ENCODE data around the gene POC1A. TPM values are rescaled to one million over a fixed set of nuclear protein-coding genes. Genes with fewer than 3 reads are reported as not detected.

POC1A gene
- total RNA-seq, 2 experiments from 2014 or later: 32.3 to 32.7 TPM

DNA sequence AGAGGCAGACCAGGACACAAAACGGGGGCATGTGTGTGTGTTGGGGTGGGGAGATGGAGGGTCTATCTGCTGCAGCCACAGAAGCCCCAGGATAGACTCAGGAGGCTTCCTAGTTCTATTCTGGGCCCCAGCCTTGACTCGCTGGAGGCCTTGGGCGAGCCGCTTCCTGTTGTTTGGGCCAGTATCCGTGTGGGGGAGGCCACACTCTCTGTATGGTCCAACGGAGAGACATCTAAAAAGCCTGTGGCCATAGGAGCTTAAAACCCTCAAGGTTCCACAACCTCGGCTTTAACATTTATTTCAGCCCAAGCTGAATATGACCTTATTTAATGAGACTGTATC lies 32.8 kb downstream of the POC1A start:
- intact Hi-C loops (cut with micrococcal nuclease): no loop called here
- Mint-ChIP-seq H3K27ac (no peak overlapping the region), H3K9me3 (no peaks in the 10 kb centered on the region), H3K4me1 (ENCODE audit: low read depth) (no peaks in the 10 kb centered on the region), H3K36me3 (ENCODE audit: low read depth) (peaks cover 10% of the 10 kb centered on the region), H3K27me3 (ENCODE audit: low read depth) (no peaks in the 10 kb centered on the region), H3K4me3 (no peak overlapping the region)
- DNase-seq: no peak
- CTCF ChIA-PET: interaction anchor here (0.7 to 5.5 kb wide), 7 partner anchors 30 to 339 kb away, joined by 3 to 32 read pairs (median 4); no protein-coding TSS in a partner anchor

DNA sequence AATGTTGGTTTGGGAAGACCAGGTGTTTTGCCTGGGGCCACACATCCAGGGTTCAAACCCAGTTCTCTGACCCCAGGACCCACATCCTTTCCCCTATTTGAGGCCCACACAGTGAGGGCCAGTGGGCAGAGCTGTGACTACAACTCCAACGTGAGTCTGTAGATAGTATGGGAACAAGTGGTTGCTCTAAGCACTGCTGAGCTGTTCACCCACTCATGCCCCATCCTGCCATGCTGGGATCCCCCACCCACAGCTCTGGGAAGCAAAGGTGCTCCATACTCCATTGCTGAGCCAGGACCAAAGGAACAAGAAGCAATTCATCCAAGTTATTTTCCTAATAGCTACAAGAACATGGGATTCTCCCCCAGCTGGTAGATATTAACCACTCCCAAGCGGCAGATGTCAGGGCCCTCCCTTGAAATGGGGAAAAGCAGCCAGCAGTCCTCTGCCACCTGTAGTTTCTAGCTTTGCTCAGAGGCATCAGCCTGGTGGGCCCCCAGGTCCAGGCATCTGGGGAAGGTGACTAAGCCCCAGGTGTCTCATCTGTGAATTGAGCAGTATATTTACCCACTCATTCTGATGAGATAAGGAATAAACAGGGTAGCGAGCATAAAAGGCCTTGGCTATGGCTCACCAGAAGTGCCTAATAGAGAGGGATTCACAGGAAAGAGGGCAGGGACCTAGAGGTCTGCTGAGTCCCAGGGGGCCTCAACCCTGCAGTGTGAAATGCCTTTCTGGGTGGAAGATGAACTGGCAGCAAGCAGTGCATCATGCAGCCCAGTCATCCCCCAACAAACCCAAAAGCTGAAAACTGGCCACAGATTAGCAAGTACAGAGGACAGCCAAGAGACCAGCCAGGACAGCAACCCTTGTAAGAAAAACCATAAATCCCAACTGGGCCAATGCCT lies 33.4 kb downstream of the POC1A start:
- CTCF ChIA-PET: interaction anchor here (0.7 to 5.5 kb wide), 8 partner anchors 27 to 340 kb away, joined by 3 to 32 read pairs (median 4); no protein-coding TSS in a partner anchor
- Mint-ChIP-seq H3K27ac (no peak overlapping the region), H3K4me1 (ENCODE audit: low read depth) (no peaks in the 10 kb centered on the region), H3K36me3 (ENCODE audit: low read depth) (peaks cover 10% of the 10 kb centered on the region), H3K27me3 (ENCODE audit: low read depth) (no peaks in the 10 kb centered on the region), H3K4me3 (no peak overlapping the region), H3K9me3 (no peaks in the 10 kb centered on the region)
- intact Hi-C loops (cut with micrococcal nuclease): no loop called here
- no peak for DNase-seq

DNA sequence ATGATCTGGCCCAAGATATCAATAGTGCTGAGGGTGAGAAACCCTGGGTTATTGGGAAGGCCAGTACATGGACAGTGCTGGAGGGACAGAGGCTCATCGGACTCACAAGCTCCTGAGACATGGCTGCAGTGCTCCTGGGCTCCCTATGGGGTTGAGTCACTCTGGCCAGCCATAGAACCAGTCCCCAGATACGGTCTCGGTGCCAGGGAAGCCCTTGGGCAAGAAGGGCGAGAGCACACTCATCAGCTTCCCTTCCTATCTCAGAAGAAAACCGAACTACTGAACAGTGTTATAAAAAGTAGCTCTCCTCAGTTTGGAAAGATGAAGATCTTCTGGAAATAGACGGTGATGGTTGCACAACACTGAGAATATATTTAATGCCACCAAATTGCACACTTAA lies 34.4 kb downstream of the POC1A start:
- Mint-ChIP-seq H3K4me3 (no peak overlapping the region), H3K9me3 (no peaks in the 10 kb centered on the region), H3K27me3 (ENCODE audit: low read depth) (no peaks in the 10 kb centered on the region), H3K27ac (no peak overlapping the region), H3K36me3 (ENCODE audit: low read depth) (peaks cover 12% of the 10 kb centered on the region), H3K4me1 (ENCODE audit: low read depth) (no peaks in the 10 kb centered on the region)
- no peak for DNase-seq
- CTCF ChIA-PET: interaction anchor here (1.0 to 5.5 kb wide), 5 partner anchors 28 to 220 kb away, joined by 3 to 32 read pairs (median 4); no protein-coding TSS in a partner anchor
- intact Hi-C loops (cut with micrococcal nuclease): no loop called here

DNA sequence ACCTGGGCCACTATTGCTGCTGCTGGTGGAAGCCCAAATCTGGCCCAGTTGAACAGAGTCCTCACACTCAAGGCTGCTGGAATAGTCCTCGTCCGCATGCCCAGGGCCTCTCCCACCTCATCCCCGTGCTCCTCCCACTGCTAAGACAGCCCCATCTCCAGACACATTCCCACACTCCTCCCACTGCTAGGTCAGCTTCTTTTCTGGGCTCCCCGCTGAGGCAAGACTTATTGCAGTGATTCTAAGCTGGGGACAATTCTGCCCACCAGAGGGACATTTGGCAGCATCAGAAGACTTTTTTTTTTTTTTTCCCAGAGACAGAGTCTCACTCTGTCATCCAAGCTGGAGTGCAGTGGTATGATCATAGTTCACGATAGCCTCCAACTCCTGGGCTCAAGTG lies 35.1 kb downstream of the POC1A start:
- no peak overlapping the region for H3K4me3 Mint-ChIP-seq

DNA sequence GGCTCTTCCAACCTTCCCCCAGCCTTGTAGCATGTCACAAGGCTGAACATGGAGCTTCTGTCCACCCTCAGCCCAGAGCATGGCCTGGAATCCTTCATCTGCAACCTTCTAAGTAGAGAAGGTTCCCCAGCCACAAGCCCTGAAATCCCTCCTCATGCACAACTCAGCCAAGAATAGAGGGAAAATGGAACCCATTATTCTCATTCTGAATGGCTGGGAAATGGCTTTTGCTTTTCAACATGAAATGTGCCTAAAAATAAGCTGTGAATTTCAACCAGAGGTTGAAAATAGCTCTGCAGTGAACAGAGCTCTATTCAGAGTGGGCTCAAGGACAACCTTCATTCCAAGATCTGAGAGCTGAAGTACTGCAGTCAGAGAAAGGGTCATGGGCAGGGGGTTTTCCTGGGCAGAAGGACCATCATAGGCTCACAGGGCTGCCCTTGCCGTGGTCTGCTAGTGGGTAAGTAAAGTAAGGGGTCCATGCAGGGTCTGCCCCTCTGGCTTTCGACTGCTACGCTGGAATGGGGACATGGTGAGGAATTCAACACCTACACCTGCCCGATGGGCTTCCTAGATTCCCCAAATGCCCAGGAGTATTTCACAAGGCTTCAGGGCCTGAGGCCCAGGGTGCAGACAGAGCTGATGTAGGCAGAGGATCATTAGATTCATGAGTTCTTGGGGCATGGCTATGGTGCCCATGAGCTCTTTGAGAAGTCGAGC lies 35.9 kb downstream of the POC1A start:
- H3K27ac Mint-ChIP-seq: no peak overlapping the region

More for the DNA sequence above, 35.1 kb downstream of the POC1A start:
- Mint-ChIP-seq H3K36me3 (ENCODE audit: low read depth) (peaks cover 12% of the 10 kb centered on the region), H3K27me3 (ENCODE audit: low read depth) (no peaks in the 10 kb centered on the region), H3K9me3 (no peaks in the 10 kb centered on the region), H3K4me1 (ENCODE audit: low read depth) (no peaks in the 10 kb centered on the region), H3K27ac (no peak overlapping the region)
- intact Hi-C loops (cut with micrococcal nuclease): no loop called here
- DNase-seq: no peak
- CTCF ChIA-PET: interaction anchor here (0.6 to 5.5 kb wide), 5 partner anchors 52 to 262 kb away, joined by 3 to 32 read pairs (median 4); no protein-coding TSS in a partner anchor

DNA sequence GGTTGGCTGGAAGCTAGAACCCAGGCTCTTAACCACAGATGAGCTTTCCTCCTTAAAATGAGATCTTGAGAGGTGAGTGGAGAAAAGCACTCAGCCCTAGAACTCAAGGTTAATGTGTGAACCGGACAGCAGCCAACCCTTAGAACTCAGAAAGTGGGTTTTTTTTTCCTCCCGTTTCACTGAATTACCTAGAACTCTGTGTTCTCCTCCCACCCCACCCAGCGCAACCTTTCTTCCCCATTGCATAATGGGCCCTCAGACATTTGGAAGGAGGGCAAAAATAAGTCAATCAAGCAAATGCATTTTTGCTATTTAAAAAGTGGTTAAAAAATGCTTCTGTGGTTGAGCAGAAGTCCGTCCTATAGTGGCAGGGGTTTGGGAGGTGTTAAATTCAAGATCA lies 36.7 kb downstream of the POC1A start:
- no peak overlapping the region for H3K27ac Mint-ChIP-seq
- CTCF ChIA-PET: interaction anchor here (0.6 to 1.2 kb wide), 3 partner anchors 48 to 222 kb away, joined by 3 read pairs; no protein-coding TSS in a partner anchor
- peaks cover 11% of the 10 kb centered on the region for H3K36me3 Mint-ChIP-seq (ENCODE audit: low read depth)
- no peaks in the 10 kb centered on the region for H3K9me3 Mint-ChIP-seq
- H3K27me3 Mint-ChIP-seq (ENCODE audit: low read depth): no peaks in the 10 kb centered on the region
- intact Hi-C loops (cut with micrococcal nuclease): no loop called here
- no peak for DNase-seq
- no peaks in the 10 kb centered on the region for H3K4me1 Mint-ChIP-seq (ENCODE audit: low read depth)
- H3K4me3 Mint-ChIP-seq: no peak overlapping the region

More for the DNA sequence above, 35.9 kb downstream of the POC1A start:
- Mint-ChIP-seq H3K4me1 (ENCODE audit: low read depth) (no peaks in the 10 kb centered on the region), H3K27me3 (ENCODE audit: low read depth) (no peaks in the 10 kb centered on the region), H3K9me3 (no peaks in the 10 kb centered on the region), H3K4me3 (no peak overlapping the region), H3K36me3 (ENCODE audit: low read depth) (peaks cover 14% of the 10 kb centered on the region)
- intact Hi-C loops (cut with micrococcal nuclease): no loop called here
- CTCF ChIA-PET: interaction anchor here (0.6 to 1.2 kb wide), 3 partner anchors 49 to 65 kb away, joined by 3 read pairs; no protein-coding TSS in a partner anchor
- DNase-seq: no peak

DNA sequence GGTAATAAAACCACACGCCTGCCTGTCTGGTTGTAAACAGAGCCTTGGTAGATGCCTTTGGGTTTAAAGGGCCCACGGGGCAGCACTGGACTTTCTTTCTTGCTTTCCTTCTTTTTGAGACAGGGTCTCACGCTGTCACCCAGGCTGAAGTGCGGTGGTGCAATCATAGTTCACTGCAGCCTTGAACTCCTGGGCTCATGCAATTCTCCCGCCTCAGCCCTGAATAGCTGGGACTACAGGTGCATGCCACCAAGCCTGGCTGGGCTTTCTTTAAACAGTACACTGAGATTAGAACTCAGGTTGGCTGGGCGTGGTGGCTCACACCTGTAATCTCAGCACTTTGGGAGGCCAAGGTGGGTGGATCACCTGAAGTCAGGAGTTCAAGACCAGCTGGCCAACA lies 42.2 kb downstream of the POC1A start:
- peaks cover 7% of the 10 kb centered on the region for H3K36me3 Mint-ChIP-seq (ENCODE audit: low read depth)
- CTCF ChIA-PET: interaction anchor here (1.4 kb wide), 1 partner anchor 11 kb away, joined by 5 read pairs; no protein-coding TSS in a partner anchor
- no peaks in the 10 kb centered on the region for H3K9me3 Mint-ChIP-seq
- intact Hi-C loops (cut with micrococcal nuclease): loop anchor here (5.0 kb wide), 1 partner anchor 50 kb away; no protein-coding TSS in a partner anchor
- H3K27me3 Mint-ChIP-seq (ENCODE audit: low read depth): no peaks in the 10 kb centered on the region
- H3K4me3 Mint-ChIP-seq: no peak overlapping the region
- H3K4me1 Mint-ChIP-seq (ENCODE audit: low read depth): no peaks in the 10 kb centered on the region
- no peak overlapping the region for H3K27ac Mint-ChIP-seq
- no peak for DNase-seq

DNA sequence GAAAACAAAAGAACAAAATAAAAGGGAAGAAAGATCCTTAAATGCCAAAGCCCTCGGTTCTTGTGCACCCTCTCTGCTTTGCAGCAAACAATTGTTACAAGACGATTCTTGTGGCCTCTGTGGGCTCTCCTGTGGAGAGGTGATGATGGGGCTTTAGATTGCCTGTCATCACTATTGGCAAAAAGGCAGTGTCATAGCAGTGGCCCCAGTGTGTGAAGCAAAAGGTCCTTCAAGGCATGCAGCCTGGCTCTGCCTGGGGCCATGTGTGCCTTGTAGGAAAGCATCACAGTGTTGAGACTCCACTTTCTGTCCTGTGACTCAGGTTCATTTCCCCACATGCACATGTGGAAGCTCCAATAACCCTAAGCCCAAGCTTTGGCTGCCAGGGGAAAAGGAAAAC lies 43.7 kb downstream of the POC1A start:
- Mint-ChIP-seq H3K27me3 (ENCODE audit: low read depth) (no peaks in the 10 kb centered on the region), H3K36me3 (ENCODE audit: low read depth) (peaks cover 8% of the 10 kb centered on the region), H3K9me3 (no peaks in the 10 kb centered on the region), H3K27ac (no peak overlapping the region), H3K4me1 (ENCODE audit: low read depth) (no peaks in the 10 kb centered on the region), H3K4me3 (no peak overlapping the region)
- CTCF ChIA-PET: interaction anchor here (0.7 kb wide), 1 partner anchor 1058 kb away, joined by 3 read pairs; no protein-coding TSS in a partner anchor
- DNase-seq: no peak
- intact Hi-C loops (cut with micrococcal nuclease): loop anchor here (5.0 kb wide), 1 partner anchor 48 kb away; no protein-coding TSS in a partner anchor

DNA sequence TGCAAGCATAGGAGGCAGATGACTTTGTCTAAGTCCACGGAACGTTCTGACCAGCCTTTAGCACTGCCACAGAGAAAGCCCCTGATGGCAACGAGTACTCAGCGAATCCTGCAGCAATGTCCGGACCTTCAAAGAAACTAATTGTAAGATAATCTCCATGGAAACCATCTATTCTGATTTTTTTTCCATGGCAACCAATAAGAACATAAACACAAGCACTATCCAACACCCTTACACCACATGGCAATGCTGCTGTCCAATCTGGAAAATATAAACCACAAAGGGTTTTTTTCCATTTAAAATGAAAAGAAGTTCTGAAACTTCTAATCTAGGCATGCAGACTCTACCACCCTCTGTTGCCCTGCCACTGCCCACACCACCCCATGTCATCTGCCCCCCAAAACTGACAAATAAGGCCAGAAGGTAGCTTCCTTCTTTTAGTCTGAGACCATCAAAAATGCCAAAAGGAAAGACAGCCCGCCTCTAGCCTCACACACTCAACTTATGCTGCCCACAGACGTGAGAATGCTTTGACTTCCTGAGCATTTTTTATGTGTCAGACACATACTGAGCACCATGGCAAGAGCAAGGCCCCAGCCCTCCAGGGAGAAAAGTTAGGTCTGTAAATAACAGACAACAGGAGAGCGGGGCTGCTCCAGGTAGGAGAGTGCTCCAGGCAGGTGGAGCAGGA lies 44.5 kb downstream of the POC1A start:
- H3K9me3 Mint-ChIP-seq: no peaks in the 10 kb centered on the region
- H3K4me3 Mint-ChIP-seq: no peak overlapping the region
- CTCF ChIA-PET: interaction anchor here (0.7 to 1.2 kb wide), 2 partner anchors 14 to 1057 kb away, joined by 3 to 4 read pairs; no protein-coding TSS in a partner anchor
- intact Hi-C loops (cut with micrococcal nuclease): loop anchor here (5.0 kb wide), 1 partner anchor 47 kb away; no protein-coding TSS in a partner anchor
- no peaks in the 10 kb centered on the region for H3K27me3 Mint-ChIP-seq (ENCODE audit: low read depth)
- no peak for DNase-seq
- no peak overlapping the region for H3K27ac Mint-ChIP-seq
- H3K36me3 Mint-ChIP-seq (ENCODE audit: low read depth): peaks cover 6% of the 10 kb centered on the region
- H3K4me1 Mint-ChIP-seq (ENCODE audit: low read depth): no peaks in the 10 kb centered on the region

DNA sequence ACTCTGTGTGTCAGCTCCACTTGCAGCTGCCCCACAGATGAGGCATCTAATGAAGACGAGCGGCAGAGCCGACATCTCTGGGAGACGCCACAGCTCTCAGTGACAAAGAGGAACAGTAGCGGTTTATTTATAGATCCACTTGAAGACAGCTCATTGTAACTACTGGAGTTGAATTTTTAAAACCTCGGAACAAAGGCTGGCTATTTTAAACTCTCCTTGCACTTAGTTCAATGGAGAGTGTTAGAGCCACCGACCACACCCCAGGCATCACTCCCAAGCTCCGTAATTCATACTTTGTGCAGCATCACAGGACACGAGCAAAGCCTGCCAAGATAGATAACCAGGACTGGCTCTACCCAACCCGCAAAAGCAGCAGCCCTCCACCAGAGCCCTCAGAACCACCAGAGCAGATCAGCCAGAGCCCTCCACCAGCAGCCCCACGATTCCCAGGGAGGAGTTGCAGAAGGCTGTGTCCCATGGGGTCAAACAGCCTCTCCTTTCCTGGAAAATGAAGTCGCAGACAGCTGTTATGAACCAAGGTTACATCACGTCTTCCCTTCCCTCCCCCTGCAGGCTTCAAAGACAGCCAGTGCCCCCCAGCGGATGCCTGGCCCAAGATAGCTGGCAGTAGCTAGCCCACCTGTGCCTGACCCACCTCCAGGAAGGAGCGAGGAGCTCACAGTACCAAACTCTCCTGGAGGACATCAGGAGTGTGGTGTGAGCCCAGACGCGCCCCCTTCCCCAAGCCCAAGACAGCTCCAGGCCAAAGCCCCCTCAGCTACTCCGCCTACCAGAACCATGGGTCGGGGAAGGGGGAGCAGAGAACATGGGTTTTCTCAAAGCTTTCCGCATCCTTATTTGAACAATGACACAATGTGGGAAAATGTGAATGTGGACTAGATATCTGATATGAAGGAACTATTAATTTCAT lies 45.7 kb downstream of the POC1A start:
- Mint-ChIP-seq H3K36me3 (ENCODE audit: low read depth) (peaks cover 5% of the 10 kb centered on the region), H3K4me1 (ENCODE audit: low read depth) (no peaks in the 10 kb centered on the region), H3K27me3 (ENCODE audit: low read depth) (no peaks in the 10 kb centered on the region), H3K27ac (no peak overlapping the region), H3K4me3 (no peak overlapping the region), H3K9me3 (no peaks in the 10 kb centered on the region)
- CTCF ChIA-PET: interaction anchor here (1.2 kb wide), 1 partner anchor 15 kb away, joined by 4 read pairs; no protein-coding TSS in a partner anchor
- DNase-seq: no peak
- intact Hi-C loops (cut with micrococcal nuclease): no loop called here
